Astrocyte (in vitro differentiated cells and primary cell): ENCODE results near the gene RAB4B. TPM values are rescaled to one million over a fixed set of nuclear protein-coding genes. Genes with fewer than 3 reads are reported as not detected.
A peak's percentile ranks its signal among the peaks of the same experiment; 100 is the strongest.
"Not testable (repeated sequence)": the region's sequence is repeated elsewhere in the genome, so short reads cannot be mapped to it uniquely, and the experiment has no call there.

Source experiments
- DNase-seq: peaks from one replicate; pipeline ENCODE4 v3.0.0-alpha.2; 2010; ENCODE audit warnings: low read depth
- FAIRE-seq: peaks from 2 replicates; lab custom pipeline; 2011; peaks lifted over from hg19 to GRCh38; lab: Jason Lieb, UNC
- H2AFZ ChIP-seq: 2 replicates; pipeline ENCODE4 v1.6.0; 2012; ENCODE audit warnings: low read depth, low read length, inconsistent platforms
- H3K27ac ChIP-seq: 2 replicates; pipeline ENCODE4 v1.5.1; 2011; ENCODE audit warnings: low read depth, low read length, inconsistent platforms
- H3K27me3 ChIP-seq: 2 replicates; pipeline ENCODE4 v1.6.0; 2011; ENCODE audit warnings: low read length, inconsistent platforms; ENCODE audit not compliant: insufficient read depth
- H3K36me3 ChIP-seq: 2 replicates; pipeline ENCODE4 v1.5.1; 2011; ENCODE audit warnings: low read length, inconsistent platforms; ENCODE audit not compliant: insufficient read depth
- H3K4me1 ChIP-seq: 2 replicates; pipeline ENCODE4 v1.5.1; 2011; ENCODE audit warnings: low read length, inconsistent platforms; ENCODE audit not compliant: insufficient read depth
- H3K4me2 ChIP-seq: 2 replicates; pipeline ENCODE4 v1.6.0; 2012; ENCODE audit warnings: low read length, inconsistent platforms
- H3K4me3 ChIP-seq: 2 replicates; pipeline ENCODE4 v1.5.1; 2011; ENCODE audit warnings: low read depth, mild to moderate bottlenecking, low read length, inconsistent platforms; ENCODE audit not compliant: insufficient read depth
- H3K79me2 ChIP-seq: 2 replicates; pipeline ENCODE4 v1.6.0; 2012; ENCODE audit warnings: mild to moderate bottlenecking, low read length, inconsistent platforms; ENCODE audit not compliant: insufficient read depth
- H3K9ac ChIP-seq: 2 replicates; pipeline ENCODE4 v1.6.0; 2012; ENCODE audit warnings: mild to moderate bottlenecking, low read length, inconsistent platforms
- H3K9me3 ChIP-seq: 2 replicates; pipeline ENCODE4 v1.5.1; 2012; ENCODE audit warnings: low read depth, mild to moderate bottlenecking, low read length, inconsistent platforms; ENCODE audit not compliant: insufficient read depth
- H4K20me1 ChIP-seq: 2 replicates; pipeline ENCODE4 v1.6.0; 2012; ENCODE audit warnings: low read length, inconsistent platforms; ENCODE audit not compliant: insufficient read depth
- H3K27ac Mint-ChIP-seq: one replicate; pipeline ENCODE4 v1.8.0; 2021; ENCODE audit warnings: mild to moderate bottlenecking, mixed read lengths; ENCODE audit not compliant: unreplicated experiment
- H3K27me3 Mint-ChIP-seq: one replicate; pipeline ENCODE4 v1.8.0; 2021; ENCODE audit warnings: low read depth, mixed read lengths; ENCODE audit not compliant: unreplicated experiment
- H3K36me3 Mint-ChIP-seq: one replicate; pipeline ENCODE4 v1.8.0; 2021; ENCODE audit warnings: low read depth, mixed read lengths; ENCODE audit not compliant: unreplicated experiment
- H3K4me1 Mint-ChIP-seq: one replicate; pipeline ENCODE4 v1.8.0; 2021; ENCODE audit warnings: low read depth, mixed read lengths; ENCODE audit not compliant: unreplicated experiment
- H3K4me3 Mint-ChIP-seq: one replicate; pipeline ENCODE4 v1.8.0; 2021; ENCODE audit warnings: mild to moderate bottlenecking, moderate library complexity, mixed read lengths; ENCODE audit not compliant: unreplicated experiment
- H3K9me3 Mint-ChIP-seq: one replicate; pipeline ENCODE4 v1.8.0; 2021; ENCODE audit warnings: mild to moderate bottlenecking, mixed read lengths; ENCODE audit not compliant: unreplicated experiment
- EZH2 ChIP-seq: IDR thresholded peaks from 2 replicates; pipeline ENCODE4 v1.6.1; 2012; ENCODE audit warnings: mild to moderate bottlenecking, low read length, inconsistent platforms; ENCODE audit not compliant: insufficient read depth
- total RNA-seq: library from RNA; stranded (reverse); gene quantifications from 2 replicates; pipeline ENCODE4 v1.2.1, GENCODE V29; 2021
- TF ChIP-seq, protein P1 (sequence below): IDR thresholded peaks from 2 replicates; pipeline ENCODE4 v1.5.1; 2011; ENCODE audit warnings: low read depth, mild to moderate bottlenecking, inconsistent platforms, low read length, moderate library complexity; ENCODE audit not compliant: insufficient read depth

Gene RAB4B
- total RNA-seq, 1 donor from 2014 or later, result 18.8 TPM

DNA sequence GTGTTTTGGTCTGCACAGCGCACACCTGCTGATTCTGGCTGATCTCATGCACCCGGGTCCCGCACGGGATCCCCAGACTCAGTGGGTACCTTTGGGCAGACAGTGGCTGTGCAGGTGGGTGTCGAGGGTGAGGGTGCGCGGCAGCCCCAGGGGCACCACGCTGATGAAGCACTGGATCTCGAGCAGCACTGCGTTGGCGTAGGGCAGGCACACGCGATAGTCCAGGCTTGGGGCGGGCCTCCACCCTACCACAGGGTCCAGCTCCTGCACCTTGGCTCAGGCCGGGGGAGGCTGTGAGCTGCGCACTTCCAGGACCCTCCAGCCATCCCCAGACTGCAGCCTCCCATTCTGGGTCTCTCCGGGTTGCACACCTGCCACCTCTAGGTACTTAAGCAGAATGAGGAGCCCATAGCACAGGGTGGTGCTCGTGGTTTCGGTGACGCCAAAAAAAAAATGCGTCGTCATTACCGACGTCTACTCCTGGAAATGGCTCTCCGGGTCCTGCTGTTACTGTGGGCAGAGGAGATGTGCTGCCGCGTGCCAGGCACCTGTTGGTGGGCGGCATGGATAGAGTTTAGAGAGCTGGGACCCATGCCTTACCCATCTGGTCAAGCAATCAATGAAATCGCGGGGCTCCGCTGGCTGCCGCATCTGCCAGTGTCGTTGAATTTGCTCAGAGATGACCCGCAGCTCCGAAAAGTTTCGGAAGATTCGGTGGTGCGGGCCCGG, 31.5 kb downstream of the RAB4B start:
- peaks cover 41% of the 10 kb centered on the region for H3K79me2 ChIP-seq
- H3K36me3 Mint-ChIP-seq, result peaks cover 14% of the 10 kb centered on the region
- H3K4me3 Mint-ChIP-seq, result peak overlapping the region; percentile 64
- FAIRE-seq (no peak), DNase-seq (no peak)
- H3K9ac ChIP-seq, result no peak overlapping the region
- peaks cover 34% of the 10 kb centered on the region for H3K4me1 Mint-ChIP-seq
- H3K27ac Mint-ChIP-seq, result peak overlapping the region; percentile 47
- H3K27me3 Mint-ChIP-seq, result peaks cover 6% of the 10 kb centered on the region
- H4K20me1 ChIP-seq, result peaks cover 54% of the 10 kb centered on the region
- peaks cover 27% of the 10 kb centered on the region for H3K4me1 ChIP-seq
- H3K27ac ChIP-seq, result no peak overlapping the region
- H3K9me3 ChIP-seq, result no peaks in the 10 kb centered on the region
- TF ChIP-seq, protein P1, sequence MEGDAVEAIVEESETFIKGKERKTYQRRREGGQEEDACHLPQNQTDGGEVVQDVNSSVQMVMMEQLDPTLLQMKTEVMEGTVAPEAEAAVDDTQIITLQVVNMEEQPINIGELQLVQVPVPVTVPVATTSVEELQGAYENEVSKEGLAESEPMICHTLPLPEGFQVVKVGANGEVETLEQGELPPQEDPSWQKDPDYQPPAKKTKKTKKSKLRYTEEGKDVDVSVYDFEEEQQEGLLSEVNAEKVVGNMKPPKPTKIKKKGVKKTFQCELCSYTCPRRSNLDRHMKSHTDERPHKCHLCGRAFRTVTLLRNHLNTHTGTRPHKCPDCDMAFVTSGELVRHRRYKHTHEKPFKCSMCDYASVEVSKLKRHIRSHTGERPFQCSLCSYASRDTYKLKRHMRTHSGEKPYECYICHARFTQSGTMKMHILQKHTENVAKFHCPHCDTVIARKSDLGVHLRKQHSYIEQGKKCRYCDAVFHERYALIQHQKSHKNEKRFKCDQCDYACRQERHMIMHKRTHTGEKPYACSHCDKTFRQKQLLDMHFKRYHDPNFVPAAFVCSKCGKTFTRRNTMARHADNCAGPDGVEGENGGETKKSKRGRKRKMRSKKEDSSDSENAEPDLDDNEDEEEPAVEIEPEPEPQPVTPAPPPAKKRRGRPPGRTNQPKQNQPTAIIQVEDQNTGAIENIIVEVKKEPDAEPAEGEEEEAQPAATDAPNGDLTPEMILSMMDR, result no peak
- TF ChIP-seq EZH2, result no peak
- H3K4me3 ChIP-seq, result no peak overlapping the region
- no peaks in the 10 kb centered on the region for H3K9me3 Mint-ChIP-seq
- H3K36me3 ChIP-seq, result peaks cover 4% of the 10 kb centered on the region
- no peak overlapping the region for H2AFZ ChIP-seq
- peaks cover 11% of the 10 kb centered on the region for H3K27me3 ChIP-seq
- peak overlapping the region; percentile 78 for H3K4me2 ChIP-seq

GRCh38 chr19:40810160-40810559, 32.1 kb downstream of the RAB4B start:
- peaks cover 10% of the 10 kb centered on the region for H3K27me3 Mint-ChIP-seq

GRCh38 chr19:40810649-40811408, 32.8 kb downstream of the RAB4B start:
- peak; percentile 60 for DNase-seq
- Mint-ChIP-seq H3K4me1 (peaks cover 29% of the 10 kb centered on the region), H3K27ac (peak overlapping the region; percentile 97), H3K4me3 (peak overlapping the region; percentile 85), H3K27me3 (peaks cover 14% of the 10 kb centered on the region), H3K36me3 (peaks cover 14% of the 10 kb centered on the region)
- peaks cover 11% of the 10 kb centered on the region for H3K27me3 ChIP-seq
- peak overlapping the region; percentile 36 for H3K4me3 ChIP-seq
- not testable (repeated sequence) for H3K9ac ChIP-seq, H3K27ac ChIP-seq, H3K9me3 ChIP-seq, H3K36me3 ChIP-seq, H3K9me3 Mint-ChIP-seq, FAIRE-seq, H2AFZ ChIP-seq
- H4K20me1 ChIP-seq, result peaks cover 41% of the 10 kb centered on the region
- H3K79me2 ChIP-seq, result peaks cover 28% of the 10 kb centered on the region
- H3K4me1 ChIP-seq, result peaks cover 24% of the 10 kb centered on the region
- peak overlapping the region; percentile 78 for H3K4me2 ChIP-seq

More at GRCh38 chr19:40810160-40810559, 32.1 kb downstream of the RAB4B start:
- H3K4me3 ChIP-seq, result no peak overlapping the region
- H3K4me2 ChIP-seq, result peak overlapping the region; percentile 78
- H3K4me1 ChIP-seq, result peaks cover 24% of the 10 kb centered on the region
- peaks cover 11% of the 10 kb centered on the region for H3K27me3 ChIP-seq
- no peaks in the 10 kb centered on the region for H3K9me3 ChIP-seq
- H3K36me3 ChIP-seq, result peaks cover 4% of the 10 kb centered on the region
- TF ChIP-seq, protein P1, result no peak
- TF ChIP-seq EZH2, result no peak
- Mint-ChIP-seq H3K27ac (peak overlapping the region; percentile 47), H3K4me3 (peak overlapping the region; percentile 64), H3K9me3 (no peaks in the 10 kb centered on the region), H3K4me1 (peaks cover 29% of the 10 kb centered on the region), H3K36me3 (peaks cover 14% of the 10 kb centered on the region)
- FAIRE-seq (no peak), DNase-seq (no peak)
- H3K9ac ChIP-seq, result no peak overlapping the region
- H2AFZ ChIP-seq, result no peak overlapping the region
- H4K20me1 ChIP-seq, result peaks cover 48% of the 10 kb centered on the region
- H3K27ac ChIP-seq, result no peak overlapping the region
- H3K79me2 ChIP-seq, result peaks cover 35% of the 10 kb centered on the region
